HG02852 (cell line): ENCODE results near the gene IL1RL1.
A peak's percentile ranks its signal among the peaks of the same experiment; 100 is the strongest.
"Not testable (repeated sequence)": the region's sequence is repeated elsewhere in the genome, so short reads cannot be mapped to it uniquely, and the experiment has no call there.

ENCODE experiments used
- ATAC-seq: cut with Tn5 transposase; IDR thresholded peaks from one replicate; pipeline ENCODE4 v1.9.1; 2021; ENCODE audit warnings: mild to moderate bottlenecking, moderate library complexity; ENCODE audit not compliant: unreplicated experiment

The IL1RL1 gene

GRCh38 chr2:102291319-102292075, 19.9 kb upstream of the IL1RL1 start:
- ATAC-seq, result no peak

GRCh38 chr2:102294802-102295489, 16.4 kb upstream of the IL1RL1 start:
- ATAC-seq, result no peak

- ATAC-seq, result no peak
Observed at GRCh38 chr2:102295566-102295965, 15.8 kb upstream of the IL1RL1 start.

GRCh38 chr2:102296449-102296848, 14.9 kb upstream of the IL1RL1 start:
- no peak for ATAC-seq

GRCh38 chr2:102297891-102298290, 13.5 kb upstream of the IL1RL1 start:
- no peak for ATAC-seq

- peak; percentile 86 for ATAC-seq
Observed at GRCh38 chr2:102301867-102302362, 9.4 kb upstream of the IL1RL1 start.

- no peak for ATAC-seq
Observed at GRCh38 chr2:102302458-102302857, 8.9 kb upstream of the IL1RL1 start.

GRCh38 chr2:102303589-102303988, 7.8 kb upstream of the IL1RL1 start:
- ATAC-seq, result no peak

GRCh38 chr2:102304268-102304667, 7.1 kb upstream of the IL1RL1 start:
- no peak for ATAC-seq

GRCh38 chr2:102304711-102305611, 6.4 kb upstream of the IL1RL1 start:
- ATAC-seq, result no peak

- ATAC-seq, result no peak
Observed at GRCh38 chr2:102306125-102306524, 5.2 kb upstream of the IL1RL1 start.

- ATAC-seq, result no peak
Observed at GRCh38 chr2:102313025-102313424, 1.7 kb downstream of the IL1RL1 start.

- ATAC-seq, result no peak
Observed at GRCh38 chr2:102313471-102313870, 2.1 kb downstream of the IL1RL1 start.

GRCh38 chr2:102313950-102314349, 2.6 kb downstream of the IL1RL1 start:
- no peak for ATAC-seq

GRCh38 chr2:102315921-102316320, 4.6 kb downstream of the IL1RL1 start:
- no peak for ATAC-seq

GRCh38 chr2:102317715-102318114, 6.4 kb downstream of the IL1RL1 start:
- ATAC-seq, result no peak

GRCh38 chr2:102318437-102318836, 7.1 kb downstream of the IL1RL1 start:
- ATAC-seq, result no peak

GRCh38 chr2:102321941-102322719, 10.8 kb downstream of the IL1RL1 start:
- ATAC-seq, result no peak

GRCh38 chr2:102324914-102325313, 13.6 kb downstream of the IL1RL1 start:
- ATAC-seq, result not testable (repeated sequence)

- no peak for ATAC-seq
Observed at GRCh38 chr2:102331311-102331980, 20.1 kb downstream of the IL1RL1 start.
